ENCODE measurements around the gene ANKRD36C. TPM values are rescaled to one million over a fixed set of nuclear protein-coding genes. Genes with fewer than 3 reads are reported as not detected.
"Not testable (repeated sequence)": the region's sequence is repeated elsewhere in the genome, so short reads cannot be mapped to it uniquely, and the experiment has no call there.

ANKRD36C gene
- total RNA-seq, 6 experiments from 2014 or later, result 2.8 to 8.4 (median 4.2) TPM

- peak; percentile 88 to 94 (median 88) for ATAC-seq
- TF ChIP-seq, protein P1, sequence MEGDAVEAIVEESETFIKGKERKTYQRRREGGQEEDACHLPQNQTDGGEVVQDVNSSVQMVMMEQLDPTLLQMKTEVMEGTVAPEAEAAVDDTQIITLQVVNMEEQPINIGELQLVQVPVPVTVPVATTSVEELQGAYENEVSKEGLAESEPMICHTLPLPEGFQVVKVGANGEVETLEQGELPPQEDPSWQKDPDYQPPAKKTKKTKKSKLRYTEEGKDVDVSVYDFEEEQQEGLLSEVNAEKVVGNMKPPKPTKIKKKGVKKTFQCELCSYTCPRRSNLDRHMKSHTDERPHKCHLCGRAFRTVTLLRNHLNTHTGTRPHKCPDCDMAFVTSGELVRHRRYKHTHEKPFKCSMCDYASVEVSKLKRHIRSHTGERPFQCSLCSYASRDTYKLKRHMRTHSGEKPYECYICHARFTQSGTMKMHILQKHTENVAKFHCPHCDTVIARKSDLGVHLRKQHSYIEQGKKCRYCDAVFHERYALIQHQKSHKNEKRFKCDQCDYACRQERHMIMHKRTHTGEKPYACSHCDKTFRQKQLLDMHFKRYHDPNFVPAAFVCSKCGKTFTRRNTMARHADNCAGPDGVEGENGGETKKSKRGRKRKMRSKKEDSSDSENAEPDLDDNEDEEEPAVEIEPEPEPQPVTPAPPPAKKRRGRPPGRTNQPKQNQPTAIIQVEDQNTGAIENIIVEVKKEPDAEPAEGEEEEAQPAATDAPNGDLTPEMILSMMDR (IDR thresholded peaks at IDR 0.05), result peak; percentile 74 to 99 (median 86)
- peak in 2 of 3 donors; percentile 58 to 64 for DNase-seq
- H3K9me3 ChIP-seq; H3K27me3 ChIP-seq; H3K4me1 ChIP-seq; H3K36me3 ChIP-seq; intact Hi-C loops (cut with DNase I): not testable (repeated sequence)
- peak overlapping the region; percentile 19 to 83 (median 61) for H3K27ac ChIP-seq
- 14% methylated on average over 9 of the region's 34 CpGs for WGBS (ENCODE audit: insufficient coverage, low coverage, low lambda C conversion rate, missing lambda C conversion rate)
- peak overlapping the region; percentile 44 to 65 (median 62) for H3K4me3 ChIP-seq
Measured at GRCh38 chr2:95992520-95993272, 1.1 kb upstream of the ANKRD36C start.

- H3K27me3 ChIP-seq; H3K4me1 ChIP-seq; H3K9me3 ChIP-seq; DNase-seq; intact Hi-C loops (cut with DNase I); H3K36me3 ChIP-seq: not testable (repeated sequence)
- H3K27ac ChIP-seq, result peak overlapping the region in 2 of 3 donors; percentile 61 to 83
- WGBS (ENCODE audit: insufficient coverage, low coverage, low lambda C conversion rate, missing lambda C conversion rate), result no CpG with 5 or more reads among the region's 39 CpGs
- H3K4me3 ChIP-seq, result peak overlapping the region; percentile 44 to 65 (median 62)
- ATAC-seq, result peak; percentile 62 to 80 (median 72)
Measured at GRCh38 chr2:95992102-95992501, 478 bp upstream of the ANKRD36C start.

GRCh38 chr2:95990884-95991283, 740 bp downstream of the ANKRD36C start:
- H3K4me3 ChIP-seq; H3K4me1 ChIP-seq; intact Hi-C loops (cut with DNase I); ATAC-seq; H3K36me3 ChIP-seq; DNase-seq; H3K27ac ChIP-seq; H3K9me3 ChIP-seq; H3K27me3 ChIP-seq: not testable (repeated sequence)
- 5% methylated on average over 4 of the region's 6 CpGs for WGBS (ENCODE audit: insufficient coverage, low coverage, low lambda C conversion rate, missing lambda C conversion rate)

DNA sequence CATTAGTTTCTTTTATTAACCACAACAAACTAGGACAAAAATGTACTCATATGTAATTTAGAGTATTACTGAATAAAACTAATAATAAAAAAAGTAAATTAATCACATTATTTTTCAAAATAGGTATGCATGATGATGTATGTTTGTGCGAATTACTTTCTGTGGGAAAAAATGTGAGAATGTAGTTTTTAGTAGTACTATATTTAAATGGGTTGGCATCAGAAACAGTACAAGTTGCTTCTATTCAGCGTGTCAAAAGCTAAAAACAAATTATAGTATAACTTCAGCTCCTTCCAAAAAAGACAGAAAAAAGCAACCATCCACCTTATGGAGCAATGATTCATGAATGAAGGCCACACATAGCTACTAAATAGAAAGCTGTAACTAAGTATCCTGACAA, 40.0 kb downstream of the ANKRD36C start:
- H3K36me3 ChIP-seq; H3K9me3 ChIP-seq; H3K4me1 ChIP-seq; ATAC-seq; DNase-seq; H3K27me3 ChIP-seq; H3K27ac ChIP-seq; H3K4me3 ChIP-seq; intact Hi-C loops (cut with DNase I): not testable (repeated sequence)
- 23% methylated on average over 2 of the region's 2 CpGs for WGBS (ENCODE audit: insufficient coverage, low coverage, low lambda C conversion rate, missing lambda C conversion rate)

DNA sequence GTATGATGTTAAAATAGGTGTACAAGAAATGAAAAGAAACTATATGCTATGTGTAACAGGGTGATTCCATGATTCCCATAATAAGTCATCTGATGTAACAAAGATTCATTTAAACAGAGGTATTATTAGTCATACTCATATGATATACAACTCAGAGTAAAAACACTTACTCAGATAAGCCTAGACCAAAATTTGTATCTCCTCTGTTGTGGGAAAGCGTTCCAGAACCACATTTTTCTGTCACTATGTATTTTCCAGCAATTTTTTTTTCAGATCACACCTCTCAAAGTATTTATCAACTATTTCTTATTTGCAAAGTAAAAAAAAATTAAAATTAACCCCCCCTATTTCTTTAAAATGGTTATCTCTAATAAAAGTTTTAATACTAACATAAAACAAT, 43.6 kb downstream of the ANKRD36C start:
- DNase-seq; ATAC-seq; H3K4me1 ChIP-seq; H3K27me3 ChIP-seq; H3K27ac ChIP-seq; intact Hi-C loops (cut with DNase I); H3K4me3 ChIP-seq; H3K36me3 ChIP-seq; H3K9me3 ChIP-seq: not testable (repeated sequence)
- 94% methylated on average over 1 of the region's 1 CpG for WGBS (ENCODE audit: insufficient coverage, low coverage, low lambda C conversion rate, missing lambda C conversion rate)

DNA sequence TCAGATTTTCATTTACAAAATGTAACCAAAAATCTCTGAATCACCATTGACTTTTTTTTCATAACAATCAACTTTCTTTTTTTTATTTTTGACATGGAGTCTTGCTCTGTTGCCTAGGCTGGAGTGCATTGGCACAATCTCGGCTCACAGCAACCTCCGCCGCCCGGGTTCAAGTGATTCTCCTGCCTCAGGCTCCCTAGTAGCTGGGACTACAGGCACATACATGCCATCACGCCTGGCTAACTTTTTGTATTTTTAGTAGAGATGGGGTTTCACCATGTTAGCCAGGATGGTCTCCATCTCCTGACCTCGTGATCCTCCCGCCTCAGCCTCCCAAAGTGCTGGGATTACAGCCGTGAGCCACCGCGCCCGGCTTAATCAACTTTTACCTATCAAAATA, 51.7 kb downstream of the ANKRD36C start:
- intact Hi-C loops (cut with DNase I); H3K27me3 ChIP-seq; H3K9me3 ChIP-seq; H3K36me3 ChIP-seq; H3K4me1 ChIP-seq; H3K27ac ChIP-seq; ATAC-seq; H3K4me3 ChIP-seq: not testable (repeated sequence)
- WGBS (ENCODE audit: insufficient coverage, low coverage, low lambda C conversion rate, missing lambda C conversion rate), result 76% methylated on average over 10 of the region's 11 CpGs
- DNase-seq, result peak in 1 of 3 donors; percentile 17

- H3K36me3 ChIP-seq; H3K4me1 ChIP-seq; H3K4me3 ChIP-seq; DNase-seq; intact Hi-C loops (cut with DNase I); H3K9me3 ChIP-seq; H3K27me3 ChIP-seq; H3K27ac ChIP-seq; ATAC-seq: not testable (repeated sequence)
- 93% methylated on average over 3 of the region's 3 CpGs for WGBS (ENCODE audit: insufficient coverage, low coverage, low lambda C conversion rate, missing lambda C conversion rate)
Measured at GRCh38 chr2:95930740-95931139, 60.9 kb downstream of the ANKRD36C start.

DNA sequence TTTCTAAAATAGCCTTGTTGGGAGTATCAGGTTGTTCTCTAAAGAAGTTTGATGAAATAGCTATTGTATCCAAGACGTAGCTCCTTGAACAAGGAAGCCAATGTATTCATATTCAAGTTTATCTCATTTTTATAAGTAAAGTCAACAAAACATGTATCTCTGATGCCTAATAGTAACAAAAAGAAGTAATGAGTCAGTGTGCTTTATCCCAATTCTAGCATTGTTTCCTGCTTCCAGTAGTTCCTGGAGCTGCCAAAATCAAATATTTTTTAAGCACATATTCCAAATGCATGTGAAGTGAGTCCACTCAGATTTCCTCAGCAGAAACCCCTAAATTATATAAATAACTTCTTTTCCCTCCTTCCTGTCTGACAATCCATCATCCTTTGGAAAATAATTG, 74.6 kb downstream of the ANKRD36C start:
- H3K27ac ChIP-seq; H3K4me3 ChIP-seq; DNase-seq; H3K27me3 ChIP-seq; H3K9me3 ChIP-seq; H3K4me1 ChIP-seq; H3K36me3 ChIP-seq; ATAC-seq; intact Hi-C loops (cut with DNase I): not testable (repeated sequence)
- 88% methylated on average over 1 of the region's 1 CpG for WGBS (ENCODE audit: insufficient coverage, low coverage, low lambda C conversion rate, missing lambda C conversion rate)

DNA sequence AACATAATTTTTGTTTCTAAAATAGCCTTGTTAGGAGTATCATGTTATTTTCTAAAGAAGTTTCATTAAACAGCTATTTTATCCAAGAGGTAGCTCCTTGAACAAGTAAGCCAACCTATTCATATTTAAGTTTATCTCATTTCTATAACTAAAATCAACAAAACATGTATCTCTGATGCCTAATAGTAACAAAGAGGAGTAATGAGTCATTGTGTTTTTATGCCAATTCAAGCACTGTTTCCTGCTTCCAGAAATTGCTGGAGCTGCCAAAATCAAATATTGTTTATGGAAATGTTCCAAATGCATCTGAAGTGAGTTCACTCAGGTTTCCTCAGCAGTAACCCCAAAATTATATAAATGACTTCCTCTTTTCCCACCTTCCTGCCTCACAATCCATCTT, 76.5 kb downstream of the ANKRD36C start:
- intact Hi-C loops (cut with DNase I); H3K36me3 ChIP-seq; ATAC-seq; H3K9me3 ChIP-seq; H3K4me1 ChIP-seq; H3K4me3 ChIP-seq; H3K27ac ChIP-seq; DNase-seq; H3K27me3 ChIP-seq: not testable (repeated sequence)

- not testable (repeated sequence) for DNase-seq
Measured at GRCh38 chr2:95911431-95911830, 80.2 kb downstream of the ANKRD36C start.

GRCh38 chr2:95894443-95894842, 97.2 kb downstream of the ANKRD36C start:
- DNase-seq; H3K36me3 ChIP-seq; H3K27ac ChIP-seq; H3K4me3 ChIP-seq; ATAC-seq; intact Hi-C loops (cut with DNase I); H3K27me3 ChIP-seq; H3K9me3 ChIP-seq; H3K4me1 ChIP-seq: not testable (repeated sequence)
- WGBS (ENCODE audit: insufficient coverage, low coverage, low lambda C conversion rate, missing lambda C conversion rate), result 38% methylated on average over 2 of the region's 2 CpGs

More at GRCh38 chr2:95911431-95911830, 80.2 kb downstream of the ANKRD36C start:
- H3K36me3 ChIP-seq; ATAC-seq; H3K27ac ChIP-seq; intact Hi-C loops (cut with DNase I); H3K9me3 ChIP-seq; H3K4me3 ChIP-seq; H3K4me1 ChIP-seq; H3K27me3 ChIP-seq: not testable (repeated sequence)
- WGBS (ENCODE audit: insufficient coverage, low coverage, low lambda C conversion rate, missing lambda C conversion rate), result 59% methylated on average over 5 of the region's 5 CpGs

Data from right lobe of liver (tissue), 6 donors.